ENCODE results near the gene RAI2.

Gene RAI2

DNA sequence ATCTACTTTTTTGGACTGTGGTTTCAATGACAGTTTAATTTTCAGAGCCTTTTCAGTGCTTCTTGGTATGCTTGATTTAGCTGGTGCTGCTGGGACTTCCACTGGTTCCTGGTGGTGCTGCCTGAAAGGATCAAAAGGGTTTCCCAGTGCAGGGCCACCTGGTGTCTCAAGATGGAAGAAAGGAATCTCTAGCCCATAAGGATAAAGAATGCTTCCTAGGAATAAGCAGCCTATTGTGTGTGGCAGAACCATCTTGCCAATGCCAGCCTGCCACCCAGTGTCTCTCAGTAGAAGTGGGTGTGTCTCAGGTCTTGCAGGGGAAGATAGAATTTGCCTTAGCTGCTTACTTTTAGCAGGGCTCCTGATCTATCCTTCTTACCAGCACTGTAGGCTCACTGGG lies 15.0 kb upstream of the RAI2 start:
- Histone ChIP-seq H3K27ac (ENCODE audit: extremely low read depth, low read depth, low read length) (no peak overlapping the region), H3K9me3 (ENCODE audit: control insufficient read depth, insufficient read depth, low read depth, low read length) (no peaks in the 10 kb centered on the region), H3K4me3 (ENCODE audit: low read depth, low read length) (no peak overlapping the region), H3K36me3 (ENCODE audit: control insufficient read depth in 2 of 2, insufficient read depth in 1 of 2, low read length in 2 of 2) (no peaks in the 10 kb centered on the region), H3K4me1 (ENCODE audit: control insufficient read depth, insufficient read depth, low read length) (no peaks in the 10 kb centered on the region)
- TF ChIP-seq GLIS1 (tag by site-specific recombination; IDR thresholded peaks at IDR 0.05) (no peak), OSR2 (tag by site-specific recombination; IDR thresholded peaks at IDR 0.05) (no peak)
- TF ChIP-seq, protein P1, sequence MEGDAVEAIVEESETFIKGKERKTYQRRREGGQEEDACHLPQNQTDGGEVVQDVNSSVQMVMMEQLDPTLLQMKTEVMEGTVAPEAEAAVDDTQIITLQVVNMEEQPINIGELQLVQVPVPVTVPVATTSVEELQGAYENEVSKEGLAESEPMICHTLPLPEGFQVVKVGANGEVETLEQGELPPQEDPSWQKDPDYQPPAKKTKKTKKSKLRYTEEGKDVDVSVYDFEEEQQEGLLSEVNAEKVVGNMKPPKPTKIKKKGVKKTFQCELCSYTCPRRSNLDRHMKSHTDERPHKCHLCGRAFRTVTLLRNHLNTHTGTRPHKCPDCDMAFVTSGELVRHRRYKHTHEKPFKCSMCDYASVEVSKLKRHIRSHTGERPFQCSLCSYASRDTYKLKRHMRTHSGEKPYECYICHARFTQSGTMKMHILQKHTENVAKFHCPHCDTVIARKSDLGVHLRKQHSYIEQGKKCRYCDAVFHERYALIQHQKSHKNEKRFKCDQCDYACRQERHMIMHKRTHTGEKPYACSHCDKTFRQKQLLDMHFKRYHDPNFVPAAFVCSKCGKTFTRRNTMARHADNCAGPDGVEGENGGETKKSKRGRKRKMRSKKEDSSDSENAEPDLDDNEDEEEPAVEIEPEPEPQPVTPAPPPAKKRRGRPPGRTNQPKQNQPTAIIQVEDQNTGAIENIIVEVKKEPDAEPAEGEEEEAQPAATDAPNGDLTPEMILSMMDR (tag by site-specific recombination; IDR thresholded peaks at IDR 0.05): peak; percentile 23; the same call in 1 of the 2 replicates
- CTCF ChIA-PET: interaction anchor here (0.6 kb wide), 1 partner anchor 27 kb away, joined by 3 read pairs; no protein-coding TSS in a partner anchor
- POLR2A ChIA-PET: no interaction called here

DNA sequence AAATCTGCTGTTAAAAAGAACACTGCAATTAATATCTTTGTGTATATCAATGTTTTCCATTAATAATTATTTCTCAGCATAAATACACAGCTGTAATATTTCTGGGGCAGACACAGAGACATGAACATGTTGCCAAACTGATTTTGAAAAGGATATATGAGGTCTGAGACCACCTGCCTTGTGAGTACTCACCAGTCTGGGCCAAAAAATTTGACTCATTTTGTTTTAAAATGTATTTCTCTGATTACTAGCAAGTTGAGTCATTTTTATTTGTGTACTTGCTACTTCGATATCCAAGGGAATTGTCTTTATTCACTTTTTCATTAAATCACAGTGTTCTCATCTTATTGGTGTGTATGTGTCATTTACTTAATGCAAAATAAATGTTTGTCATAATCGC lies 8.5 kb upstream of the RAI2 start:
- no peak overlapping the region for H3K4me3 ChIP-seq (ENCODE audit: low read depth, low read length)
- CTCF ChIA-PET: no interaction called here
- no peaks in the 10 kb centered on the region for H3K36me3 ChIP-seq (ENCODE audit: control insufficient read depth in 2 of 2, insufficient read depth in 1 of 2, low read length in 2 of 2)
- H3K27ac ChIP-seq (ENCODE audit: extremely low read depth, low read depth, low read length): no peak overlapping the region
- no peak for TF ChIP-seq ZBTB48 (tag by site-specific recombination; IDR thresholded peaks at IDR 0.05)
- no peak for TF ChIP-seq ZBTB20 (tag by site-specific recombination; IDR thresholded peaks at IDR 0.05)
- no peak for TF ChIP-seq ZFP69B (tag by site-specific recombination; IDR thresholded peaks at IDR 0.05)
- H3K9me3 ChIP-seq (ENCODE audit: control insufficient read depth, insufficient read depth, low read depth, low read length): no peaks in the 10 kb centered on the region
- no peaks in the 10 kb centered on the region for H3K4me1 ChIP-seq (ENCODE audit: control insufficient read depth, insufficient read depth, low read length)
- POLR2A ChIA-PET: no interaction called here

DNA sequence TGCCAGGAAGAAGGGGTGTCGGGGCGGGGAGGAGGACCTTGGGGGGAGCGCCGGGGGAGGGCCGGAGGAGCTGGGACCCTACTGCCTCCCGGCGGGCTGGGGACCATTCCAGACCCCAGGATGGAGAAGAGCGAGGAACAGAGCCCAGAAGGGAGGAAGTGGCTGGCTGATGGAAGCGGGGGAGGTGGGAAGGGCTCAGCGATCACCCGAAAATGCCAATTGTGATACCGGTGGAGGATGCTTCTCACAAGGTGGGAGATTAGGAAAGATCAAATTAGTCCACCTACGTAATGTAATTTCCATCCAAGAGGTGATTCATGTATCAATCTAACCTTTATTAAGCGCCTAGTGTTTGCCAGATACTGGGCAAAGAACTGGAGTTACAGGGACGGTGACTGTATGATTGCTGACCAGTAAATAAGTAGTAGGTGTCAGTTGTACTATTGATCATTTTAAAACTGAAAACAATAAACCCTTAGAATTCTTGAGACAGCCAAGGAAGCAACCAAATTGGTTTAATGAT lies 452 bp upstream of the RAI2 start:
- no peak overlapping the region for H3K27ac ChIP-seq (ENCODE audit: extremely low read depth, low read depth, low read length)
- H3K36me3 ChIP-seq (ENCODE audit: control insufficient read depth in 2 of 2, insufficient read depth in 1 of 2, low read length in 2 of 2): no peaks in the 10 kb centered on the region
- H3K9me3 ChIP-seq (ENCODE audit: control insufficient read depth, insufficient read depth, low read depth, low read length): no peaks in the 10 kb centered on the region
- H3K4me1 ChIP-seq (ENCODE audit: control insufficient read depth, insufficient read depth, low read length): no peaks in the 10 kb centered on the region
- ChIA-PET CTCF (no interaction called here), POLR2A (no interaction called here)
- peak overlapping the region; percentile 46 for H3K4me3 ChIP-seq (ENCODE audit: low read depth, low read length)
- TF ChIP-seq ZNF548 (tag by site-specific recombination; IDR thresholded peaks at IDR 0.05) (no peak), ZNF146 (tag by site-specific recombination; IDR thresholded peaks at IDR 0.05) (no peak), WT1 (tag by site-specific recombination; IDR thresholded peaks at IDR 0.05) (no peak), ZNF843 (tag by site-specific recombination; IDR thresholded peaks at IDR 0.05) (no peak), ZNF423 (tag by site-specific recombination; IDR thresholded peaks at IDR 0.05) (no peak), SALL2 (tag by site-specific recombination; IDR thresholded peaks at IDR 0.05; ENCODE audit: borderline replicate concordance) (no peak), ZFP37 (tag by site-specific recombination; IDR thresholded peaks at IDR 0.05) (no peak), ZBTB7A (tag by site-specific recombination; IDR thresholded peaks at IDR 0.05; ENCODE audit: low read depth) (no peak), ZNF274 (IDR thresholded peaks at IDR 0.05; ENCODE audit: low read length) (no peak), ZNF274 (tag by site-specific recombination; IDR thresholded peaks at IDR 0.05; ENCODE audit: borderline replicate concordance) (no peak), REPIN1 (tag by site-specific recombination; IDR thresholded peaks at IDR 0.05; ENCODE audit: low read depth) (no peak), MYNN (tag by site-specific recombination; IDR thresholded peaks at IDR 0.05; ENCODE audit: borderline replicate concordance) (no peak), KLF16 (tag by site-specific recombination; IDR thresholded peaks at IDR 0.05) (no peak)
- TF ChIP-seq, protein P2, sequence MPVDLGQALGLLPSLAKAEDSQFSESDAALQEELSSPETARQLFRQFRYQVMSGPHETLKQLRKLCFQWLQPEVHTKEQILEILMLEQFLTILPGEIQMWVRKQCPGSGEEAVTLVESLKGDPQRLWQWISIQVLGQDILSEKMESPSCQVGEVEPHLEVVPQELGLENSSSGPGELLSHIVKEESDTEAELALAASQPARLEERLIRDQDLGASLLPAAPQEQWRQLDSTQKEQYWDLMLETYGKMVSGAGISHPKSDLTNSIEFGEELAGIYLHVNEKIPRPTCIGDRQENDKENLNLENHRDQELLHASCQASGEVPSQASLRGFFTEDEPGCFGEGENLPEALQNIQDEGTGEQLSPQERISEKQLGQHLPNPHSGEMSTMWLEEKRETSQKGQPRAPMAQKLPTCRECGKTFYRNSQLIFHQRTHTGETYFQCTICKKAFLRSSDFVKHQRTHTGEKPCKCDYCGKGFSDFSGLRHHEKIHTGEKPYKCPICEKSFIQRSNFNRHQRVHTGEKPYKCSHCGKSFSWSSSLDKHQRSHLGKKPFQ (tag by site-specific recombination; IDR thresholded peaks at IDR 0.05): no peak
- TF ChIP-seq, protein P3, sequence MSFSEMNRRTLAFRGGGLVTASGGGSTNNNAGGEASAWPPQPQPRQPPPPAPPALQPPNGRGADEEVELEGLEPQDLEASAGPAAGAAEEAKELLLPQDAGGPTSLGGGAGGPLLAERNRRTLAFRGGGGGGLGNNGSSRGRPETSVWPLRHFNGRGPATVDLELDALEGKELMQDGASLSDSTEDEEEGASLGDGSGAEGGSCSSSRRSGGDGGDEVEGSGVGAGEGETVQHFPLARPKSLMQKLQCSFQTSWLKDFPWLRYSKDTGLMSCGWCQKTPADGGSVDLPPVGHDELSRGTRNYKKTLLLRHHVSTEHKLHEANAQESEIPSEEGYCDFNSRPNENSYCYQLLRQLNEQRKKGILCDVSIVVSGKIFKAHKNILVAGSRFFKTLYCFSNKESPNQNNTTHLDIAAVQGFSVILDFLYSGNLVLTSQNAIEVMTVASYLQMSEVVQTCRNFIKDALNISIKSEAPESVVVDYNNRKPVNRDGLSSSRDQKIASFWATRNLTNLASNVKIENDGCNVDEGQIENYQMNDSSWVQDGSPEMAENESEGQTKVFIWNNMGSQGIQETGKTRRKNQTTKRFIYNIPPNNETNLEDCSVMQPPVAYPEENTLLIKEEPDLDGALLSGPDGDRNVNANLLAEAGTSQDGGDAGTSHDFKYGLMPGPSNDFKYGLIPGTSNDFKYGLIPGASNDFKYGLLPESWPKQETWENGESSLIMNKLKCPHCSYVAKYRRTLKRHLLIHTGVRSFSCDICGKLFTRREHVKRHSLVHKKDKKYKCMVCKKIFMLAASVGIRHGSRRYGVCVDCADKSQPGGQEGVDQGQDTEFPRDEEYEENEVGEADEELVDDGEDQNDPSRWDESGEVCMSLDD (tag by site-specific recombination; IDR thresholded peaks at IDR 0.05): 0 out of 2 replicates have a peak, but pooled peaks have one; percentile 31
- TF ChIP-seq, protein P4, sequence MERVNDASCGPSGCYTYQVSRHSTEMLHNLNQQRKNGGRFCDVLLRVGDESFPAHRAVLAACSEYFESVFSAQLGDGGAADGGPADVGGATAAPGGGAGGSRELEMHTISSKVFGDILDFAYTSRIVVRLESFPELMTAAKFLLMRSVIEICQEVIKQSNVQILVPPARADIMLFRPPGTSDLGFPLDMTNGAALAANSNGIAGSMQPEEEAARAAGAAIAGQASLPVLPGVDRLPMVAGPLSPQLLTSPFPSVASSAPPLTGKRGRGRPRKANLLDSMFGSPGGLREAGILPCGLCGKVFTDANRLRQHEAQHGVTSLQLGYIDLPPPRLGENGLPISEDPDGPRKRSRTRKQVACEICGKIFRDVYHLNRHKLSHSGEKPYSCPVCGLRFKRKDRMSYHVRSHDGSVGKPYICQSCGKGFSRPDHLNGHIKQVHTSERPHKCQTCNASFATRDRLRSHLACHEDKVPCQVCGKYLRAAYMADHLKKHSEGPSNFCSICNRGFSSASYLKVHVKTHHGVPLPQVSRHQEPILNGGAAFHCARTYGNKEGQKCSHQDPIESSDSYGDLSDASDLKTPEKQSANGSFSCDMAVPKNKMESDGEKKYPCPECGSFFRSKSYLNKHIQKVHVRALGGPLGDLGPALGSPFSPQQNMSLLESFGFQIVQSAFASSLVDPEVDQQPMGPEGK (tag by site-specific recombination; IDR thresholded peaks at IDR 0.05): 0 out of 2 replicates have a peak, but pooled peaks have one; percentile 4

Data from HEK293 (cell line).